Duodenal mucosa (tissue), 2 donors: ENCODE data around the gene TMEM43.
A peak's percentile ranks its signal among the peaks of the same experiment; 100 is the strongest.
"Not testable (repeated sequence)": the region's sequence is repeated elsewhere in the genome, so short reads cannot be mapped to it uniquely, and the experiment has no call there.

Experiments
- H3K27ac ChIP-seq: one replicate; pipeline ENCODE4 v1.7.0; 2013; ENCODE audit warnings: low read depth, low read length
- H3K27me3 ChIP-seq, 2 donors: one replicate each; pipeline ENCODE4 v1.7.0; 2013; ENCODE audit warnings: low read length in 2 of 2, control low read depth in 1 of 2; ENCODE audit not compliant: insufficient read depth in 2 of 2, control insufficient read depth in 1 of 2
- H3K36me3 ChIP-seq, 2 donors: one replicate each; pipeline ENCODE4 v1.7.0; 2013; ENCODE audit warnings: low read length in 2 of 2, control low read depth in 1 of 2; ENCODE audit not compliant: insufficient read depth in 2 of 2, control insufficient read depth in 1 of 2
- H3K4me1 ChIP-seq, 2 donors: one replicate each; pipeline ENCODE4 v1.7.0; 2013; ENCODE audit warnings: low read length in 2 of 2, control low read depth in 1 of 2; ENCODE audit not compliant: insufficient read depth in 2 of 2, control insufficient read depth in 1 of 2
- H3K4me3 ChIP-seq, 2 donors: one replicate each; pipeline ENCODE4 v1.7.0; 2013; ENCODE audit warnings: low read length in 2 of 2, low read depth in 1 of 2
- H3K9ac ChIP-seq, 2 donors: one replicate each; pipeline ENCODE4 v1.7.0; 2013; ENCODE audit warnings: low read length in 2 of 2, low read depth in 1 of 2
- H3K9me3 ChIP-seq, 2 donors: one replicate each; pipeline ENCODE4 v1.7.0; 2013; ENCODE audit warnings: low read length in 2 of 2, control low read depth in 1 of 2; ENCODE audit not compliant: control insufficient read depth in 1 of 2

The TMEM43 gene, protein sequence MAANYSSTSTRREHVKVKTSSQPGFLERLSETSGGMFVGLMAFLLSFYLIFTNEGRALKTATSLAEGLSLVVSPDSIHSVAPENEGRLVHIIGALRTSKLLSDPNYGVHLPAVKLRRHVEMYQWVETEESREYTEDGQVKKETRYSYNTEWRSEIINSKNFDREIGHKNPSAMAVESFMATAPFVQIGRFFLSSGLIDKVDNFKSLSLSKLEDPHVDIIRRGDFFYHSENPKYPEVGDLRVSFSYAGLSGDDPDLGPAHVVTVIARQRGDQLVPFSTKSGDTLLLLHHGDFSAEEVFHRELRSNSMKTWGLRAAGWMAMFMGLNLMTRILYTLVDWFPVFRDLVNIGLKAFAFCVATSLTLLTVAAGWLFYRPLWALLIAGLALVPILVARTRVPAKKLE

DNA sequence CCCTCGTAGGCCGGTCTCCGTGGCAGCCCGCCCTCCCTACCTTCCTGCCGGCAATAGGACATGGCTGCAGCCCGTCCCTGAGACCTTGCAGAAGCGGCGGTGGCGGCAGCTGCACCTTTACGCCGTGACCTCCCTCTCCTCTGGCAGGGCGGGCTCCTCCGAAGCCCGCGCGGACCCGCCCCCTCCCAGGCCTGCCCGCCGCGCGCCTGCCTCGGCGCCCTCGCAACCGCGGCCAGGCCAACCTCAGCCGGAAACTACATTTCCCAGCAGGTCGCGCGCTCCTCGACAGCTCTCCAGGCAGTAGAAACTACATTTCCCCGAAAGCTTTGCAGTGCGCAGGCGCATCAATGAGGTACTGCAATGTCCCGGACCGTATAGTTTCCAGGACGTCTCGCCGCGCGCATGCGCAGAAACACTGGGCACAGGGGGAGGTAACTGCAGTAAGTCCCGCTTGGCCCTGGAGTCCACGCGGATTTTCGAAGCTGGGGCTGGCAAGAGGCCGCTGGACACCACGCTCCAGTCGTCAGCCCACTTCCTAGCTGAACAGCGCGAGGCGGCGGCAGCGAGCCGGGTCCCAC, at the start of gene TMEM43, which contains the start of gene CHCHD4:
Gene TMEM43, plus strand, starts transcription at position 438 of the 578 bp plus-strand sequence. CDS start 142 bp downstream, outside the sequence.
Gene CHCHD4, minus strand, starts transcription at position 256 of the 578 bp plus-strand sequence. Its CDS starts 194 bp downstream, at position 62.
- Histone ChIP-seq H3K4me3 (peak within 1 kb of the TSS; percentile 92 to 94), H3K4me1 (peaks cover 23 to 34% of the 10 kb centered on the region in 2 donors), H3K9me3 (no peaks in the 10 kb centered on the region), H3K9ac (peak within 1 kb of the TSS; percentile 94 to 95), H3K36me3 (peaks cover 19 to 42% of the 10 kb centered on the region in 2 donors), H3K27ac (peak within 1 kb of the TSS; percentile 88), H3K27me3 (no peaks in the 10 kb centered on the region)

DNA sequence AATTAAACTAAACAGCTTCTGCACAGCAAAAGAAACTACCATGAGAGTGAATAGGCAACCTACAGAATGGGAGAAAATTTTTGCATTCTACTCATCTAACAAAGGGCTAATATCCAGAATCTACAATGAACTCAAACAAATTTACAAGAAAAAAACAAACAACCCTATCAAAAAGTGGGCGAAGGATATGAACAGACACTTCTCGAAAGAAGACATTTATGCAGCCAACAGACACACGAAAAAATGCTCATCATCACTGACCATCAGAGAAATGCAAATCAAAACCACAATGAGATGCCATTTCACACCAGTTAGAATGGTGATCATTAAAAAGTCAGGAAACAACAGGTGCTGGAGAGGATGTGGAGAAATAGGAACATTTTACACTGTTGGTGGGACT, 49.6 kb upstream of the TMEM43 start:
- not testable (repeated sequence) for H3K4me1 ChIP-seq, H3K9ac ChIP-seq, H3K9me3 ChIP-seq, H3K27ac ChIP-seq, H3K4me3 ChIP-seq, H3K36me3 ChIP-seq, H3K27me3 ChIP-seq

DNA sequence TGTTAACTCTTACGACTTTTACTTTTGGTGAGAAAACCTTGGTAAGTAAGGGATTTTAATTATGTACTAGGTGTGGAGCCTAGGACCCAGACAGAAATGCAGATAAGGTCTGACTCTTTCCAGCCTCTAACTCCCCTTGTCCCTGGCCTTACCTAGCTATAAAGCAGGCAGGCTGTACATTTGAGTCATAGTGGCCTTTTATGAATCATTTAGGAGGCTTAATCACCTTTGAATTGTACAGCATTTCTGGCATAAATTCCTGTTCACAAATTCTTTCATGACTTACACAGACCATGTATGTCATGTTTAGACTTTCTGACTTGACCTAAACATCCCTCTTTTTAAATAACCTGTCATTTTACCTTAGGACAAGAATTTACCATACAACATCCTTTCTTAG, 47.5 kb upstream of the TMEM43 start:
- no peak overlapping the region for H3K4me3 ChIP-seq
- no peak overlapping the region for H3K9ac ChIP-seq
- peaks cover 0 to 7% of the 10 kb centered on the region in 2 donors for H3K9me3 ChIP-seq
- no peaks in the 10 kb centered on the region for H3K36me3 ChIP-seq
- no peaks in the 10 kb centered on the region for H3K27me3 ChIP-seq
- H3K4me1 ChIP-seq: no peaks in the 10 kb centered on the region
- H3K27ac ChIP-seq: no peak overlapping the region

DNA sequence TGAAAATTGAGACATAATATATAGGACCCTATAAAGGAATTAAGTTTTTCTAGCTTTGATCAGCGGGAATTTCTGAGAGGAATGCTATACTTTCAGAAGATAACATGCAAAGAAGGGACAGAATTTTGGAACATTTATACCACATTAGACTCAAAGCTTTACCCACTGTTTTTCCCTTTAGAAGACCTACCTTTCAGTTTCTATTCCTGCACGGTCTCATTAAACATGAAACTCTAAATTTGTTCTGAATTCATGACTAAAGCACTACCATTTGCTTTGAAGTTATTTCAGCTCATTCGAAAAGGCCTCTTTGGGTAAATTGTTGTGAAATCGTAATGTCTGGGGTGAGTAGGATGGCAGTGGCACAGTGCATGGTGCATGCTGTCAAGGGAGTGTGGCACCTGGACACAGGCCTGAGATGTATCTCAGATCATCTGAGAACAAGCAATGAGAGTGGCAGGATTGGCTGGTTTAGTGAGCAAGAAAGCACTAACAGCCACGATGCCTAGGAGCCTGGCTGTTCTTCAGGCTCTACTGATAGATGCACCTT, 42.7 kb upstream of the TMEM43 start:
- Histone ChIP-seq H3K9me3 (peaks cover 0 to 7% of the 10 kb centered on the region in 2 donors), H3K27ac (no peak overlapping the region), H3K27me3 (no peaks in the 10 kb centered on the region), H3K4me3 (no peak overlapping the region), H3K36me3 (no peaks in the 10 kb centered on the region), H3K9ac (no peak overlapping the region), H3K4me1 (no peaks in the 10 kb centered on the region)

DNA sequence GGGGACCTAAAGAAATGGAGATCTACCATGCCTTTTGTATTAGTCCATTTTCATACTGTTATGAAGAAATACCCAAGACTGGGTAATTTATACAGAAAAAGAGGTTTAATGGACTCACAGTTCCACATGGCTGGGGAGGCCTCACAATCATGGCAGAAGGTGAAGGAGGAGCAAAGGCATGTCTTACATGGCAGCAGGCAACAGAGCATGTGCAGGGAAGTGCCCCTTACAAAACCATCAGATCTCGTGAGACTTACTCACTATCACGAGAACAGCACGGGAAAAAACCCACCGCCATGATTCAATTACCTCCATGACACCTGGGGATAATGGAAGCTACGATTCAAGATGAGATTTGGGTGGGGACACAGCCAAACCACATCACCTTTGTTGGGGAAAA, 37.4 kb upstream of the TMEM43 start:
- not testable (repeated sequence) for H3K4me1 ChIP-seq, H3K36me3 ChIP-seq, H3K27me3 ChIP-seq, H3K9me3 ChIP-seq, H3K4me3 ChIP-seq, H3K27ac ChIP-seq, H3K9ac ChIP-seq

DNA sequence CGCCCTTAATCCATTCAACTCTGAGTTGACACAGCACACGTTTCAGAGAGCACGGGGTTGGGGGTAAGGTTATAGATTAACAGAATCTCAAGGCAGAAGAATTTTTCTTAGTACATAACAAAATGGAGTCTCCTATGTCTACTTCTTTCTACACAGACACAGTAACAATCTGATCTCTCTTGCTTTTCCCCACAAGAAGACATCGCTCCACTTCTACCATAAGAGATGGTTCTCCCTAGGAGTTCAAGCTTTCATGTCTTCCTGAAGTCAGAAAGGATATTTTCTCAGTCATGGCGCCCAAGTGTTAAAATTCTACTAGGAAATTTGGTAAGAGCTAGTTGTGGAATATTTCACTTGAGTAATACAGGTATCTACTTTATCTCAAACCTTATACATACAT, 32.9 kb upstream of the TMEM43 start:
- H3K27ac ChIP-seq, H3K27me3 ChIP-seq, H3K9me3 ChIP-seq, H3K4me1 ChIP-seq, H3K4me3 ChIP-seq, H3K36me3 ChIP-seq, H3K9ac ChIP-seq: not testable (repeated sequence)

DNA sequence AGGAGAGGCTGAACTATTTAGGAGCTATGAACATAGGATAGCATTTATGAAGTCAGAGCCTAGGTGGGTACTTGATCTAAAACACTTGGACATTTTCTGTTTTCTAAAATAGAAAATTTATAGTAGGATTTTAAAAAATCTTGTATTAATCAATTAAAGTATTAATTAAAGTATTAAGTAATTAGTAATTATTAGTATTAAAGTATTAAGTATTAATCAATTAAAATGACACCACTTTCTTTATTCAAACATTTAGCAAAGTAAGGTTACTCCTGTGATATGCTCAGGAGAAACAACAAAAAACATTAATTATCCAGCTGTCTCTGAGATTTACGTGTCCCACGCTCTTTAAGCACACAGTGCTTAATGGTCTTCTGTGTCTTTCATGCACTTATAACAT, 32.4 kb upstream of the TMEM43 start:
- no peak overlapping the region for H3K27ac ChIP-seq
- H3K27me3 ChIP-seq: peaks cover 0 to 3% of the 10 kb centered on the region in 2 donors
- H3K4me3 ChIP-seq: no peak overlapping the region
- H3K36me3 ChIP-seq: no peaks in the 10 kb centered on the region
- no peak overlapping the region for H3K9ac ChIP-seq
- peaks cover 0 to 8% of the 10 kb centered on the region in 2 donors for H3K9me3 ChIP-seq
- H3K4me1 ChIP-seq: no peaks in the 10 kb centered on the region

DNA sequence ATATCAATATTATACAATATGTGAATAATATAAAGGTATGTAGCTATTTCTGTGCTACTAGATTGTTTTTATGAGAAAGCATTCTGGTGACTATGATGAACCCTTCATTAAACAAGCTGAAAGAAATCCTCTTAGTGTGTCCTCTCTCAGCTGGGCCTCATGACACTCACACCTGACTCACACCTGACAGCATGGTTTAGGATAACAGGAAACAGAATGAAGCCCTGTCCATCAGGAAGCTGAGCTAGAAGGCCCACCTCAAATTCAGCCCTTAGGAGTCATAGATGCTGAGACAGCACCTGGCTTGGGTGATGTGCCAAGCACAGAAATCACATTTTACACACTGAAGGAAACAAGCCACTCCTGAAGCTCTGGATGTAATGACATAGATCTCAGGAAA, 31.0 kb upstream of the TMEM43 start:
- Histone ChIP-seq H3K36me3 (no peaks in the 10 kb centered on the region), H3K4me1 (no peaks in the 10 kb centered on the region), H3K27me3 (peaks cover 0 to 3% of the 10 kb centered on the region in 2 donors), H3K4me3 (no peak overlapping the region), H3K27ac (no peak overlapping the region), H3K9ac (no peak overlapping the region), H3K9me3 (no peaks in the 10 kb centered on the region)

DNA sequence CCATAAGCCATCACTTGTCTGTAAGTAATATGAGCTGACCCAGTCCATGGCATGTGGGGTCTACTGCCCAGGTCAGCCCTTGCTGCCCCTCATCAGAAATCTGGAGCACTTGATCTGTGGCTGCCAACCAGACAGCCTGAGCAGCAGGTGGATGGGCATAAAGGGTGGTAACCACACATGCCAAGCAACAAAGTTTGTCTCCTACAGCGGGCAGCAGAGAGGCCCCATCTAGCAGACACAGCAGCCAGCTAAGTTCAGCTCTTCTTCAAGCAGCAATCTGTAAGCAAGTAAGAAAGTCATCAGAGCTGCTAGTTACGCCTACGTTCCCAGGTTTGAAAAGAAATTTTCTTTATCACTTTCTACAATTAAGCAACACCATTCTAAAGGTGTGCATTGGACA, 28.1 kb upstream of the TMEM43 start:
- H3K4me1 ChIP-seq: no peaks in the 10 kb centered on the region
- peaks cover 0 to 3% of the 10 kb centered on the region in 2 donors for H3K27me3 ChIP-seq
- H3K27ac ChIP-seq: no peak overlapping the region
- no peaks in the 10 kb centered on the region for H3K36me3 ChIP-seq
- H3K9ac ChIP-seq: no peak overlapping the region
- no peak overlapping the region for H3K4me3 ChIP-seq
- H3K9me3 ChIP-seq: no peaks in the 10 kb centered on the region

DNA sequence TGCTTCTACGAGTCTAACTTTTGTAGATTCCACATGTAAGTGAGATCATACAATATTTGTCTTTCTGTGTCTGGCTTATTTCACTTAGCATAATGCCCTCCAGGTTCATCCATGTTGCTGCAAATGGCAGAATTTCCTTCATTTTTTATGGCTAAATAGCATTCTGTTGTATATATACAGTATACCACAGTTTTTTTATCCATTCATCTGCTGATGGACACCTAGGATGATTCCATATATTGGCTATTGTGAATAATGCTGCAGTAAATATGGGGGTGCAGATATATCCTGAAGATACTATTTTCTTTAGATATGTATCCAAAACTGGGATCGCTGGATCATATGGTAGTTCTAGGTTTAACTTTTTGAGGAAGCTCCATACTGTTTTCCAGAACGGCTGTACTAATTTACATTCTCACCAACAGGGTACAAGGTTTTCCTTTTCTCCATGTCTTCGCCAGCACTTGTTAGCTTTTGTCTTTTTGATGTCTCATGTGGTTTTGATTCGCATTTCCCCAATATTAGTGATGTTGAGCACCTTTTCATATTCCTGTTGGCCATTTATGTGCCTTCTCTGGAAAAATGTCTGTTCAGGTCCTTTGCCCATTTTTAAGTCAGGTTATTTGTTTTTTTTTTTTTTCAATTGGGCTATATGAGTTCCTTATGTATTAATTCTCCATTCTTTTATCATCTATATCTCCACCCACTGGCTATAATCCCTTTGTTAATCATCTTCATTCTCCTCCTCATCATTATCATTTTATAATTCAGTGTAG, 27.0 kb upstream of the TMEM43 start:
- Histone ChIP-seq H3K36me3 (no peaks in the 10 kb centered on the region), H3K27ac (no peak overlapping the region), H3K4me1 (no peaks in the 10 kb centered on the region), H3K27me3 (peaks cover 0 to 3% of the 10 kb centered on the region in 2 donors), H3K9ac (no peak overlapping the region), H3K9me3 (no peaks in the 10 kb centered on the region), H3K4me3 (no peak overlapping the region)
